ENCODE results near the gene TCEAL3. TPM values are rescaled to one million over a fixed set of nuclear protein-coding genes. Genes with fewer than 3 reads are reported as not detected.

Gene TCEAL3
- total RNA-seq, 6 experiments from 2014 or later = 1.1 to 3.8 (median 2.0) TPM

- ATAC-seq (no peak), DNase-seq (no peak)
- 41% methylated on average over 1 of the region's 1 CpG for WGBS (ENCODE audit: insufficient coverage, low coverage, low lambda C conversion rate, missing lambda C conversion rate)
- no peaks in the 10 kb centered on the region for H3K9me3 ChIP-seq
- TF ChIP-seq CTCF (IDR thresholded peaks at IDR 0.05) = no peak
- TF ChIP-seq POLR2A (IDR thresholded peaks at IDR 0.05) = no peak
- H3K27me3 ChIP-seq = no peaks in the 10 kb centered on the region
- intact Hi-C loops (cut with DNase I) = no loop called here
- H3K36me3 ChIP-seq = no peaks in the 10 kb centered on the region
- no peak overlapping the region for H3K27ac ChIP-seq
- H3K4me3 ChIP-seq = no peak overlapping the region
- no peaks in the 10 kb centered on the region for H3K4me1 ChIP-seq
Measured at GRCh38 chrX:103565752-103566151, 42.0 kb upstream of the TCEAL3 start.

- Histone ChIP-seq H3K27me3 (no peaks in the 10 kb centered on the region), H3K4me3 (no peak overlapping the region), H3K9me3 (no peaks in the 10 kb centered on the region), H3K4me1 (no peaks in the 10 kb centered on the region), H3K36me3 (no peaks in the 10 kb centered on the region), H3K27ac (no peak overlapping the region)
- ATAC-seq = no peak
- intact Hi-C loops (cut with DNase I) = no loop called here
- 78% methylated on average over 6 of the region's 6 CpGs for WGBS (ENCODE audit: insufficient coverage, low coverage, low lambda C conversion rate, missing lambda C conversion rate)
- TF ChIP-seq CTCF (IDR thresholded peaks at IDR 0.05) = no peak
- TF ChIP-seq POLR2A (IDR thresholded peaks at IDR 0.05) = no peak
- no peak for DNase-seq
Measured at GRCh38 chrX:103571121-103571520, 36.6 kb upstream of the TCEAL3 start.

GRCh38 chrX:103571726-103572125, 36.0 kb upstream of the TCEAL3 start:
- H3K4me3 ChIP-seq = no peak overlapping the region
- ATAC-seq (no peak), DNase-seq (no peak)
- H3K36me3 ChIP-seq = no peaks in the 10 kb centered on the region
- 62% methylated on average over 4 of the region's 4 CpGs for WGBS (ENCODE audit: insufficient coverage, low coverage, low lambda C conversion rate, missing lambda C conversion rate)
- H3K27me3 ChIP-seq = no peaks in the 10 kb centered on the region
- no peak overlapping the region for H3K27ac ChIP-seq
- no peak for TF ChIP-seq POLR2A (IDR thresholded peaks at IDR 0.05)
- no peak for TF ChIP-seq CTCF (IDR thresholded peaks at IDR 0.05)
- no peaks in the 10 kb centered on the region for H3K4me1 ChIP-seq
- intact Hi-C loops (cut with DNase I) = no loop called here
- no peaks in the 10 kb centered on the region for H3K9me3 ChIP-seq

GRCh38 chrX:103573202-103573601, 34.6 kb upstream of the TCEAL3 start:
- no peak for ATAC-seq
- H3K36me3 ChIP-seq = no peaks in the 10 kb centered on the region
- no peaks in the 10 kb centered on the region for H3K27me3 ChIP-seq
- H3K9me3 ChIP-seq = no peaks in the 10 kb centered on the region
- TF ChIP-seq CTCF (IDR thresholded peaks at IDR 0.05) = no peak
- no peak for TF ChIP-seq POLR2A (IDR thresholded peaks at IDR 0.05)
- WGBS (ENCODE audit: insufficient coverage, low coverage, low lambda C conversion rate, missing lambda C conversion rate) = no CpG with 5 or more reads among the region's 1 CpG
- no peak for DNase-seq
- H3K4me3 ChIP-seq = no peak overlapping the region
- intact Hi-C loops (cut with DNase I) = no loop called here
- no peak overlapping the region for H3K27ac ChIP-seq
- H3K4me1 ChIP-seq = no peaks in the 10 kb centered on the region

- intact Hi-C loops (cut with DNase I) = no loop called here
- Histone ChIP-seq H3K9me3 (no peaks in the 10 kb centered on the region), H3K27me3 (no peaks in the 10 kb centered on the region), H3K36me3 (no peaks in the 10 kb centered on the region), H3K4me3 (no peak overlapping the region), H3K4me1 (peaks cover 0 to 2% (median 0%) of the 10 kb centered on the region in 4 donors), H3K27ac (no peak overlapping the region)
- TF ChIP-seq POLR2A (IDR thresholded peaks at IDR 0.05) (no peak), CTCF (IDR thresholded peaks at IDR 0.05) (no peak)
- DNase-seq = no peak
- no peak for ATAC-seq
- 60% methylated on average over 3 of the region's 3 CpGs for WGBS (ENCODE audit: insufficient coverage, low coverage, low lambda C conversion rate, missing lambda C conversion rate)
Measured at GRCh38 chrX:103584596-103584995, 23.2 kb upstream of the TCEAL3 start.
